Measurements from ENCODE around the gene TRABD.

The TRABD gene

DNA sequence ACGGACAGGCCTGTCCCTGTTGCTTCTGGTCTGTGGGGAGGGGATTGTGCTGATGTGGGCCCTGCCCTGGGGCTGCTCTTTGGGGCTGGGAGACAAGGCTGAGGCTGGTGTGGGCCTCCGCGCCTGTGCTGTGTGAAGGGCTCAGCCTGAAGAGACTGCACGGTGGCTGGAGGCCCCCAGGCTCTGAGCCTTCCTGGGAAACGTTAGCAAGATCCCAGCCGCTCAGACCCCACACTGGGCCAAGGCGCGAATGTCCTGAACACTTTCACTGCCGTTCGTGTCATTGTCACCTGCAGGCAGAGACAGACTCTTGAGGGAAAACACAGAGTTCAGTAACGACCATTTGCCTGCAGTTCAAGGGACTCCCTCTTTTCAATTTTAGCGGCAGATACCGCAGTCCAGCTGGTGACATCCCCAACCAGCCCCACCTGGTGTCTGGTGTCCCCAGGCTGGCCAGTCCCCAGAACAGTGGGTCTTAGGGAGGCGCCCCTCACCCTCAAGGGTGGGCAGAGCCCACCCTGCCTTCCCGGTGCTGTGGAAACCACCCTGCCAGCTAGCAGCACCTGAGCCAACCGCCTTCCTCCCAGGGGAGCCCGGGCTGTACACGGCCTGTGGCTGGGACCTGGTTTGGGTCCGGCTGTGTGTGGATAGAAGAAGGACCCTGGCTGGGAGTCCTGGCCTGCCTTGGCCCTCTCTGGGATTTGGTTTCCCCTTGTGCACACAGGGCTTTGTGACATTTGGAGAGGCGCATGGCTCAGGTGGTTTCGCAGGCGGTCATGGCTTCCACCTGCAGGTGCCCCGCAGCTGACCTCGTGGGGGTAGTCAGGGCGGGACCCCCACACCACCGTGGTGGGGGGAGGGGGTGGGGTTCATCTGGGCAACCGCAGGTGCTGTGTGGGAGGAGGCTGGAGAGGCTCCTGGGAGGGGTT lies 9.5 kb upstream of the TRABD start:
- no peak for DNase-seq

GRCh38 chr22:50176850-50177536 lies 8.7 kb upstream of the TRABD start:
- no peak for DNase-seq

GRCh38 chr22:50177537-50178470 lies 7.9 kb upstream of the TRABD start:
- no peak for DNase-seq

- DNase-seq, result no peak
These were observed 7.2 kb upstream of the TRABD start for GRCh38 chr22:50178471-50178864.

- no peak for DNase-seq
These were observed 6.5 kb upstream of the TRABD start for GRCh38 chr22:50178871-50179869.

DNA sequence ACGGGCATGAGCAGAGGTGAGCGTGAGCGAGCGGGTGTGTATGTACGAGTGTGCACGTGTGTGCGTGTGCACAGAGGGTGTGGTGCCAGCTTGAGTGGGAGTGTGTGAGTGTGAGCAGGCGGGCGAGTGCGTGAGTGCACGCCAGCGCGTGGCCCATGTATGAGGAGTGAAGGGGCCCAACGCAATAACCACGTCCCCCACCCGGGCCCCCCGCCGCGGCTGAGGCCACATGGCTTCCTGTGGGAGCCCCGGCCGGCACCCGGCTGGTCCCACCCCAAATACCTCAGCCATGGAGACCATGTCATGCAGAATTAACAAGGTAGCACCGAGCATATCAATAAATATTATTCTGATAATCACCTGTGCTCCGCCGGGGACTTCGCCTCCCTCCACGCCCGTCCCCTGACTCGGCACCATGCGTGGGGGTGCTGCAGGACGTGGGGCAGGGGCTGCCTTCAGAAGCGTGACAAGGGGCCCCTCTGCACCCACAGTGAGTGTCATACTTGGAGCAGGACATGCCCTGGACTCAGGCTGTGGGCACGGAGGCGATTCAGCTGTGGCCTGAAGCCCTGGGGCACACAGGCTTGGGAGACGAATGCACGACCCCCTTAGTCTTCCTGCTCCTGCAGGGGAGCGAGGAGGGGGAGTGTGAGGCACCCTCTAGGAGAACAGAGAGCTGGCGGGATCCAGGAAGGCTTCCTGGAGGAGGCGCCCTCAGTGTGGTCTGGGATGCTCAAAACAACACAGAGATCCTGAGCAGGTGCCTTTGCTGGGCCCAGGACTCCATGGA lies 5.6 kb upstream of the TRABD start:
- no peak for DNase-seq

DNA sequence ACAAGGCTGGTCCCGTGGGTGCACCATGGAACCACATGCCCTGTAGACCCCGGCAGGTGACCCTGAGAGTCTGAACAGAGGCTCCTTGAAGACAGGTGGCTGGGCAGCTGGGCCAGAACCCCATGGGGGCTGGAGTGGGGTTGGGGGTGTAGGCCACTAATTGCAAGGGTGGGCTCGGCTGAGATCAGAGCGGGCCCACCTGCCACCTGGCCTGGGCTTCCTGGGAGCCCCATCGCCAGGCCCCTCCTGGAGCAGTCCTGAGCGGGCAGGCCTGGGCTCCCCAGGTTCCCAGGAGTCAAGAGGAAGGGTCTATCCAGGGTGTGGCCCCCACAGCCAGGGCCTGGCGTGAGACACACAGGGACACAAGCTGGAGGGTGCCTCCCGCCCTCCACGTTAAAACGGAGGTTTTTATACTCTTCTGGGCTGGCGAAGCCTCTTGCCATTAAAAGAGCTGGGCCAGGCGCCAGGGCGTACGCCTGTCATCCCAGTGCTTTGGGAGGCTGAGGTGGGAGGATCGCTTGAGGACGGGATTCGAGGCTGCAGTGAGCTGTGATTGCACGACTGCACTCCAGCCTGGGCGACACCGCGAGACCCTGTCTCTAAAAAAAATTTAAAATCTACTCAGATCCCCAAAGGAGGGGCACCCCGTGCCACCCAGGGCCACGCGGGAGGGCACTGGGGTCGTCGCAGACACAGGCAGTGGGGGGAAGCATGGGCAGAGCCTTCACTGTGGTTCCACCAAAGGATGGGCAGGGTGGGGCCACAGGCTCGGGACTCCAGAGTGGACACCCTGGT lies 4.8 kb upstream of the TRABD start:
- DNase-seq, result no peak

DNA sequence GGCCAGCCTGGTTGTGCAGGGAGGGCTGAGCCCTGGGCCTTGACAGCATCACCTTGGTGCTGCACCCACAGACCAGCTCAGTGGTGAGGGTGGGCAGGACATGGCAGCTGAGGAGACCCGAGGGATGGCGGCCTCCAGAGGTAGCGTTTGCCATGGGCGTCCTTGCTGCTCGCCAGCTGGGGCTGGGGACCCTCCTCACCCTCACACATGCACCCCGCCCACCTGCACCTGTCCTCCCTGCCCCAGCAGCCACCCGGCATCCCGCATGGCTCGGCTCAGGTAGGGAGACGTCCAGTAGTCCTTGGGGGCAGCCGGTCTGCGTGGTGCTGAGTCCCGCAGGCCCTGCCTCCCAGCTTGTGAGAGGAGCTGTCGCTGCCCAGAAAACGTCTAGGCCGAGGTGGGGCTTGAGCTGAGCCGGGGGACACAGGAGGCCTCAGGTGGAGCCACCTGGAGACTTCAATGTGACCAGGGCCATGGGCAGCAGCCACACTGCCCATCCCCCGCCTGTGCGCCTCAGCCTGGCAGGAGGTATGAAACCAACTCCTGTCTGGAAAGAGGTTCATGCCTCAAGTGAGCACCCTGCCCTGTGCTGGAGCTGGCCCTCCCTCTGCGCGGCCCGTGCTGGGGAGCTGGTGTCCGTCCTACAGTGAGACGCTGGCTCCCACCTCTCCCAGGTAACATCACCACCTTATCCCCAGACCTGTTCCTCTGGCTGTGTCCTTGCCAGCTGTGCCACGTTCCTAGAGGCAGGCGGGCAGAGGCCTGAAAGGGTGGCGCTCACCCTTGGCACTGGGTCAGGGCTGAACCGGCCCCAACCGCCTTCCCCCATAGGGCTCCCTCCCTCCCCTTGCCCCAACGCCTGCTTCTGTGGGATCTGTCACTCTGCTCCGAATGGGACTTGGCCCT lies 3.3 kb upstream of the TRABD start:
- DNase-seq, result no peak

DNA sequence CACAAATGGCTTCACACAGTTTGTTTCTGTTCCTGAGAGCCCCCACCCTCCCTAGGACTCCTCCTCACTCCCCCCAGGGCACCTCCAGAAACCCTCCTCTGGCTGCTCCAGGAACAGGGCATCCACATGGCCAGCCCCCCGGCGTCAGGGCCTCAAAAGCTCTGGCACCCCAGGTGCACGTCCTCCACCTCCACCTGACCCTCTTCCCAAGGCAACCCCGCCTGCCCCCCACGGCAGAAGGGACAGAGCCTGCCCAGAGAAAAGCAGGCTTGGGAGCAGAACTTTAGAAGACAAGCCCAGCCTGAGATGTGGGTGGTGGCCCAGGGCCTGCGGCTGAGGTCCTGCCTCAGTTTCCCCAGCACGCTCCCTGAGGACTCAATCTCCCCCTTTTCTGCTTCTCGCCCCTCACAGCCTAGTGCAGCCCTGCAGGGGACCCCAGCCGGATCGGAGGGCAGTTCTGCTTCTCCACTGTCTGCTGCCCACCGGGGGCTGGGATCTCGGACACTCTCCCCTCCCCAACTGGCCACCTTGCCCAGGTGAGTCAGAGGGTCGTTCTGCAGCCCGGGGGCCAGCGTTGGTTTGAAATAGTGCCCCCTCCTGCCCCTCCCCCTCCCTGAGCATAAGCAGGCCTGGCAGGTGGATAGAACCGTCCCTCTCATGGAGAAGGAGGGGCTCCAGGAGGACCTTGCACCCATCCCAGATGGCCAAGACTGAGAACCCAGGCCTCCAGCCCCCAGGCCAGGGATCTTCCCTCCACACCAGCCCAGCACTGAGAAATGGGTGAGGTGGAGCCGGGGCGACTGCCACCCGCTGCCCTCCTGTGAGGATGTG lies 2.4 kb upstream of the TRABD start:
- no peak for DNase-seq

- no peak for DNase-seq
These were observed 1.5 kb upstream of the TRABD start for GRCh38 chr22:50184004-50184901.

GRCh38 chr22:50184902-50185374 lies 775 bp upstream of the TRABD start:
- no peak for DNase-seq

DNA sequence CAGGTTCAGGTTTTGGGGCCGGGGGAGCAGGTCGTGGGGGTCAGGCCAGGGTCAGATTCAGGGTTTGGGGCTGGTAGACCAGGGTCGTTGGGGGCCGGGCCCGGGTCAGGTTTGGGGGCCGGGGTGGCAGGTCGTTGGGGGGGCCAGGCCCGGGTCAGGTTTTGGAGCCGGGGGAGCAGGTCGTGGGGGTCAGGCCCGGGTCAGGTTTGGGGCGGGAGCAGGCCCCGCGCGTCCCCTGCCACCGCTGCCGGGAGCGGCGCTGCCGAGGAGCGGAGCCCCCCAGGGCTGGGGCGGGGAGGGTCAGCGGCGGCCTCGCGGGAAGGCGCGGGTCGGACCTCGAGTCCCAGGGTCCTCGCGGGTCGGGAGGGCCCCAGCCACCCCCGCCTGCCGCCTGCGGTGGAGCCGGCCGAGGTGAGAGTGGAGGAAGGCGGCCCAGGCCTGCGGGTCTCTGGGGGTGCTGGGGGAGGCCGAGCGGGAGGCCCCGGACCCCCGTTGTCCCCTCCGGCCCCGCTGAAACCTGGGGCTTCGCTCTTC lies 535 bp downstream of the TRABD start:
- no peak for DNase-seq

- DNase-seq, result no peak
These were observed 1.2 kb downstream of the TRABD start for GRCh38 chr22:50186761-50187523.

- DNase-seq, result no peak
These were observed 2.6 kb downstream of the TRABD start for GRCh38 chr22:50188356-50188755.

DNA sequence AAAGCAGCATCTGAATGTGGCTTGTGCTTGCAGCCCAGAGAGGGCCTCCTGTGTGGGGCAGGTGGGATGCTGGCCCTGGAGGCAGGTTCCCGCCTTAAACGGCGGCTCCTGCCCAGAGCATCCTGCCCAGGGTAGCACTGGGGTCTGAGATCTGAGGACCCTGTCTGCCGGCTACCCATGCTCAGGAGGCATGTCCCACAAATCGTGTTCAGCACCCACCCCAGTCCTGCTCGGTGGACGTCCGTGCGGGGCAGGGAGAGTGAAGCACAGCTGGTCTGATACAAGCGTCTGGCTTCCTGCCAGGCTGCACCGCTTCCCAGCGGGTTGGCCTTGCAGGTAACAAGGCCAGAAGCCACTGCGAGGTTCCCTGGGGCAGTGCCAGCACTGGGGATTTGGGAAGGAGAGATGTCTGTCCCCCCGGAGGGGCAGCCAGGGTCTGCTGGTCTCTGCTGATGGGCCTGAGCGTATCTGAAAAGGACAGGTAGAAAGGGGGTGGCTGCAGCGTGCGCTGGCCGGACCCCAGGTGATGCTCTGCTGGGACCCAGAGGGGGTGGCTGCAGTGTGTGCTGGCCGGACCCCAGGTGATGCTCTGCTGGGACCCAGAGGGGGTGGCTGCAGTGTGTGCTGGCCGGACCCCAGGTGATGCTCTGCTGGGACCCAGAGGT lies 3.6 kb downstream of the TRABD start:
- no peak for DNase-seq
